ENCODE results near the gene SPTBN4.

SPTBN4 gene

GRCh38 chr19:40607311-40608239, 140.8 kb downstream of the SPTBN4 start:
- DNase-seq: no peak

- DNase-seq: no peak
Measured at GRCh38 chr19:40608240-40608621, 141.4 kb downstream of the SPTBN4 start.

GRCh38 chr19:40608957-40609356, 142.2 kb downstream of the SPTBN4 start:
- DNase-seq: no peak

GRCh38 chr19:40609561-40610395, 143.0 kb downstream of the SPTBN4 start:
- DNase-seq: peak; percentile 74 to 85 (median 80)

GRCh38 chr19:40610396-40611064, 143.7 kb downstream of the SPTBN4 start:
- DNase-seq: peak in 3 of 4 experiments; percentile 36 to 58 (median 55)

- no peak for DNase-seq
Measured at GRCh38 chr19:40611096-40611495, 144.3 kb downstream of the SPTBN4 start.

- no peak for DNase-seq
Measured at GRCh38 chr19:40611900-40612698, 145.3 kb downstream of the SPTBN4 start.

GRCh38 chr19:40612831-40613689, 146.3 kb downstream of the SPTBN4 start:
- DNase-seq: peak; percentile 29 to 68 (median 52)

- DNase-seq: peak; percentile 59 to 87 (median 84)
Measured at GRCh38 chr19:40613690-40614621, 147.2 kb downstream of the SPTBN4 start.

GRCh38 chr19:40614622-40615411, 148.0 kb downstream of the SPTBN4 start:
- peak; percentile 32 to 86 (median 68) for DNase-seq

- no peak for DNase-seq
Measured at GRCh38 chr19:40616178-40616577, 149.4 kb downstream of the SPTBN4 start.

GRCh38 chr19:40616941-40617340, 150.1 kb downstream of the SPTBN4 start:
- no peak for DNase-seq

- no peak for DNase-seq
Measured at GRCh38 chr19:40617961-40618360, 151.2 kb downstream of the SPTBN4 start.

- DNase-seq: no peak
Measured at GRCh38 chr19:40619333-40620160, 152.7 kb downstream of the SPTBN4 start.

GRCh38 chr19:40620161-40620485, 153.3 kb downstream of the SPTBN4 start:
- no peak for DNase-seq

GRCh38 chr19:40621283-40621682, 154.5 kb downstream of the SPTBN4 start:
- DNase-seq: no peak

- no peak for DNase-seq
Measured at GRCh38 chr19:40621966-40622772, 155.4 kb downstream of the SPTBN4 start.

GRCh38 chr19:40622773-40623075, 155.9 kb downstream of the SPTBN4 start:
- no peak for DNase-seq

All from activated naive CD4-positive, alpha-beta T cell (primary cell).